GM21526 (cell line): Measurements from ENCODE around the gene TSPAN10.

Experiments used
- ATAC-seq: cut with Tn5 transposase; IDR thresholded peaks from one replicate; pipeline ENCODE4 v1.9.1; 2021; ENCODE audit warnings: moderate library complexity; ENCODE audit not compliant: unreplicated experiment, low FRiP score

The TSPAN10 gene

GRCh38 chr17:81684442-81684911 lies 47.5 kb downstream of the TSPAN10 start:
- ATAC-seq, result no peak

- no peak for ATAC-seq
These were observed 48.1 kb downstream of the TSPAN10 start for GRCh38 chr17:81685108-81685507.

- no peak for ATAC-seq
These were observed 49.6 kb downstream of the TSPAN10 start for GRCh38 chr17:81686614-81687013.

GRCh38 chr17:81687770-81688541 lies 51.0 kb downstream of the TSPAN10 start:
- no peak for ATAC-seq

- no peak for ATAC-seq
These were observed 51.6 kb downstream of the TSPAN10 start for GRCh38 chr17:81688616-81689015.

- no peak for ATAC-seq
These were observed 53.1 kb downstream of the TSPAN10 start for GRCh38 chr17:81690066-81690465.

- ATAC-seq, result no peak
These were observed 53.6 kb downstream of the TSPAN10 start for GRCh38 chr17:81690549-81690948.

- ATAC-seq, result no peak
These were observed 54.2 kb downstream of the TSPAN10 start for GRCh38 chr17:81691196-81691595.

GRCh38 chr17:81691608-81692007 lies 54.6 kb downstream of the TSPAN10 start:
- ATAC-seq, result no peak

- no peak for ATAC-seq
These were observed 56.7 kb downstream of the TSPAN10 start for GRCh38 chr17:81693509-81694210.

GRCh38 chr17:81694810-81695209 lies 57.8 kb downstream of the TSPAN10 start:
- ATAC-seq, result no peak

- ATAC-seq, result no peak
These were observed 58.2 kb downstream of the TSPAN10 start for GRCh38 chr17:81695211-81695610.

- ATAC-seq, result no peak
These were observed 58.8 kb downstream of the TSPAN10 start for GRCh38 chr17:81695801-81696200.

- ATAC-seq, result no peak
These were observed 59.4 kb downstream of the TSPAN10 start for GRCh38 chr17:81696218-81696941.

GRCh38 chr17:81697261-81698044 lies 60.5 kb downstream of the TSPAN10 start:
- ATAC-seq, result no peak
